ENCODE data around the gene TNS1. TPM values are rescaled to one million over a fixed set of nuclear protein-coding genes. Genes with fewer than 3 reads are reported as not detected.

TNS1 gene
- total RNA-seq, 1 experiment from 2014 or later, result 4.5 TPM

- H3K27me3 Mint-ChIP-seq (ENCODE audit: low read depth), result no peaks in the 10 kb centered on the region; the same call in 1 of the 2 replicates
- POLR2A ChIA-PET, result no interaction called here
These were observed 59.1 kb downstream of the TNS1 start for GRCh38 chr2:217943446-217944321.

More at GRCh38 chr2:217943446-217944321, 59.1 kb downstream of the TNS1 start:
- no peak overlapping the region for H3K27ac Mint-ChIP-seq
- ATAC-seq (peak; percentile 94), DNase-seq (ENCODE audit: low spot score) (peak; percentile 81)
- peak; percentile 52; the same call in 1 of the 2 replicates for TF ChIP-seq SP1 (CRISPR knock-in tag; conservative IDR thresholded peaks at IDR 0.05)
- TF ChIP-seq ZBTB21 (CRISPR knock-in tag; IDR thresholded peaks at IDR 0.05; ENCODE audit: borderline replicate concordance), result peak; percentile 58; the same call in 1 of the 2 replicates
- TF ChIP-seq EMX1 (CRISPR knock-in tag; IDR thresholded peaks at IDR 0.05), result no peak
- TF ChIP-seq, protein P1, sequence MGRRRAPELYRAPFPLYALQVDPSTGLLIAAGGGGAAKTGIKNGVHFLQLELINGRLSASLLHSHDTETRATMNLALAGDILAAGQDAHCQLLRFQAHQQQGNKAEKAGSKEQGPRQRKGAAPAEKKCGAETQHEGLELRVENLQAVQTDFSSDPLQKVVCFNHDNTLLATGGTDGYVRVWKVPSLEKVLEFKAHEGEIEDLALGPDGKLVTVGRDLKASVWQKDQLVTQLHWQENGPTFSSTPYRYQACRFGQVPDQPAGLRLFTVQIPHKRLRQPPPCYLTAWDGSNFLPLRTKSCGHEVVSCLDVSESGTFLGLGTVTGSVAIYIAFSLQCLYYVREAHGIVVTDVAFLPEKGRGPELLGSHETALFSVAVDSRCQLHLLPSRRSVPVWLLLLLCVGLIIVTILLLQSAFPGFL (CRISPR knock-in tag; IDR thresholded peaks at IDR 0.05; ENCODE audit: borderline replicate concordance), result no peak
- peak; percentile 58; the same call in 1 of the 2 replicates for TF ChIP-seq ZNF423 (CRISPR knock-in tag; IDR thresholded peaks at IDR 0.05)
- no peak for TF ChIP-seq ZNF219 (CRISPR knock-in tag; IDR thresholded peaks at IDR 0.05; ENCODE audit: borderline replicate concordance)
- TF ChIP-seq, protein P2, sequence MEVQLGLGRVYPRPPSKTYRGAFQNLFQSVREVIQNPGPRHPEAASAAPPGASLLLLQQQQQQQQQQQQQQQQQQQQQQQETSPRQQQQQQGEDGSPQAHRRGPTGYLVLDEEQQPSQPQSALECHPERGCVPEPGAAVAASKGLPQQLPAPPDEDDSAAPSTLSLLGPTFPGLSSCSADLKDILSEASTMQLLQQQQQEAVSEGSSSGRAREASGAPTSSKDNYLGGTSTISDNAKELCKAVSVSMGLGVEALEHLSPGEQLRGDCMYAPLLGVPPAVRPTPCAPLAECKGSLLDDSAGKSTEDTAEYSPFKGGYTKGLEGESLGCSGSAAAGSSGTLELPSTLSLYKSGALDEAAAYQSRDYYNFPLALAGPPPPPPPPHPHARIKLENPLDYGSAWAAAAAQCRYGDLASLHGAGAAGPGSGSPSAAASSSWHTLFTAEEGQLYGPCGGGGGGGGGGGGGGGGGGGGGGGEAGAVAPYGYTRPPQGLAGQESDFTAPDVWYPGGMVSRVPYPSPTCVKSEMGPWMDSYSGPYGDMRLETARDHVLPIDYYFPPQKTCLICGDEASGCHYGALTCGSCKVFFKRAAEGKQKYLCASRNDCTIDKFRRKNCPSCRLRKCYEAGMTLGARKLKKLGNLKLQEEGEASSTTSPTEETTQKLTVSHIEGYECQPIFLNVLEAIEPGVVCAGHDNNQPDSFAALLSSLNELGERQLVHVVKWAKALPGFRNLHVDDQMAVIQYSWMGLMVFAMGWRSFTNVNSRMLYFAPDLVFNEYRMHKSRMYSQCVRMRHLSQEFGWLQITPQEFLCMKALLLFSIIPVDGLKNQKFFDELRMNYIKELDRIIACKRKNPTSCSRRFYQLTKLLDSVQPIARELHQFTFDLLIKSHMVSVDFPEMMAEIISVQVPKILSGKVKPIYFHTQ (CRISPR knock-in tag; IDR thresholded peaks at IDR 0.05), result no peak
- TF ChIP-seq SMAD4 (CRISPR knock-in tag; IDR thresholded peaks at IDR 0.05), result no peak
- 0 out of 2 replicates have a peak, but pooled peaks have one; percentile 18 for TF ChIP-seq ETV6 (CRISPR knock-in tag; IDR thresholded peaks at IDR 0.05)
- TF ChIP-seq, protein P3, sequence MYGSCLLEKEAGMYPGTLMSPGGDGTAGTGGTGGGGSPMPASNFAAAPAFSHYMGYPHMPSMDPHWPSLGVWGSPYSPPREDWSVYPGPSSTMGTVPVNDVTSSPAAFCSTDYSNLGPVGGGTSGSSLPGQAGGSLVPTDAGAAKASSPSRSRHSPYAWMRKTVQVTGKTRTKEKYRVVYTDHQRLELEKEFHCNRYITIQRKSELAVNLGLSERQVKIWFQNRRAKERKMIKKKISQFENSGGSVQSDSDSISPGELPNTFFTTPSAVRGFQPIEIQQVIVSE (CRISPR knock-in tag; IDR thresholded peaks at IDR 0.05; ENCODE audit: borderline replicate concordance), result no peak
- TF ChIP-seq, protein P4, sequence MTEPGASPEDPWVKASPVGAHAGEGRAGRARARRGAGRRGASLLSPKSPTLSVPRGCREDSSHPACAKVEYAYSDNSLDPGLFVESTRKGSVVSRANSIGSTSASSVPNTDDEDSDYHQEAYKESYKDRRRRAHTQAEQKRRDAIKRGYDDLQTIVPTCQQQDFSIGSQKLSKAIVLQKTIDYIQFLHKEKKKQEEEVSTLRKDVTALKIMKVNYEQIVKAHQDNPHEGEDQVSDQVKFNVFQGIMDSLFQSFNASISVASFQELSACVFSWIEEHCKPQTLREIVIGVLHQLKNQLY (CRISPR knock-in tag; IDR thresholded peaks at IDR 0.05), result no peak
- TF ChIP-seq, protein P5, sequence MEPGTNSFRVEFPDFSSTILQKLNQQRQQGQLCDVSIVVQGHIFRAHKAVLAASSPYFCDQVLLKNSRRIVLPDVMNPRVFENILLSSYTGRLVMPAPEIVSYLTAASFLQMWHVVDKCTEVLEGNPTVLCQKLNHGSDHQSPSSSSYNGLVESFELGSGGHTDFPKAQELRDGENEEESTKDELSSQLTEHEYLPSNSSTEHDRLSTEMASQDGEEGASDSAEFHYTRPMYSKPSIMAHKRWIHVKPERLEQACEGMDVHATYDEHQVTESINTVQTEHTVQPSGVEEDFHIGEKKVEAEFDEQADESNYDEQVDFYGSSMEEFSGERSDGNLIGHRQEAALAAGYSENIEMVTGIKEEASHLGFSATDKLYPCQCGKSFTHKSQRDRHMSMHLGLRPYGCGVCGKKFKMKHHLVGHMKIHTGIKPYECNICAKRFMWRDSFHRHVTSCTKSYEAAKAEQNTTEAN (CRISPR knock-in tag; IDR thresholded peaks at IDR 0.05), result no peak
- TF ChIP-seq SOX15 (CRISPR knock-in tag; IDR thresholded peaks at IDR 0.05), result no peak
- TF ChIP-seq OVOL2 (CRISPR knock-in tag; IDR thresholded peaks at IDR 0.05; ENCODE audit: borderline replicate concordance), result no peak
- TF ChIP-seq TP53 (CRISPR knock-in tag; IDR thresholded peaks at IDR 0.05), result 0 out of 2 replicates have a peak, but pooled peaks have one; percentile 56
- TF ChIP-seq, protein P6, sequence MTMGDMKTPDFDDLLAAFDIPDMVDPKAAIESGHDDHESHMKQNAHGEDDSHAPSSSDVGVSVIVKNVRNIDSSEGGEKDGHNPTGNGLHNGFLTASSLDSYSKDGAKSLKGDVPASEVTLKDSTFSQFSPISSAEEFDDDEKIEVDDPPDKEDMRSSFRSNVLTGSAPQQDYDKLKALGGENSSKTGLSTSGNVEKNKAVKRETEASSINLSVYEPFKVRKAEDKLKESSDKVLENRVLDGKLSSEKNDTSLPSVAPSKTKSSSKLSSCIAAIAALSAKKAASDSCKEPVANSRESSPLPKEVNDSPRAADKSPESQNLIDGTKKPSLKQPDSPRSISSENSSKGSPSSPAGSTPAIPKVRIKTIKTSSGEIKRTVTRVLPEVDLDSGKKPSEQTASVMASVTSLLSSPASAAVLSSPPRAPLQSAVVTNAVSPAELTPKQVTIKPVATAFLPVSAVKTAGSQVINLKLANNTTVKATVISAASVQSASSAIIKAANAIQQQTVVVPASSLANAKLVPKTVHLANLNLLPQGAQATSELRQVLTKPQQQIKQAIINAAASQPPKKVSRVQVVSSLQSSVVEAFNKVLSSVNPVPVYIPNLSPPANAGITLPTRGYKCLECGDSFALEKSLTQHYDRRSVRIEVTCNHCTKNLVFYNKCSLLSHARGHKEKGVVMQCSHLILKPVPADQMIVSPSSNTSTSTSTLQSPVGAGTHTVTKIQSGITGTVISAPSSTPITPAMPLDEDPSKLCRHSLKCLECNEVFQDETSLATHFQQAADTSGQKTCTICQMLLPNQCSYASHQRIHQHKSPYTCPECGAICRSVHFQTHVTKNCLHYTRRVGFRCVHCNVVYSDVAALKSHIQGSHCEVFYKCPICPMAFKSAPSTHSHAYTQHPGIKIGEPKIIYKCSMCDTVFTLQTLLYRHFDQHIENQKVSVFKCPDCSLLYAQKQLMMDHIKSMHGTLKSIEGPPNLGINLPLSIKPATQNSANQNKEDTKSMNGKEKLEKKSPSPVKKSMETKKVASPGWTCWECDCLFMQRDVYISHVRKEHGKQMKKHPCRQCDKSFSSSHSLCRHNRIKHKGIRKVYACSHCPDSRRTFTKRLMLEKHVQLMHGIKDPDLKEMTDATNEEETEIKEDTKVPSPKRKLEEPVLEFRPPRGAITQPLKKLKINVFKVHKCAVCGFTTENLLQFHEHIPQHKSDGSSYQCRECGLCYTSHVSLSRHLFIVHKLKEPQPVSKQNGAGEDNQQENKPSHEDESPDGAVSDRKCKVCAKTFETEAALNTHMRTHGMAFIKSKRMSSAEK (CRISPR knock-in tag; IDR thresholded peaks at IDR 0.05; ENCODE audit: borderline replicate concordance), result no peak
- TF ChIP-seq, protein P7, sequence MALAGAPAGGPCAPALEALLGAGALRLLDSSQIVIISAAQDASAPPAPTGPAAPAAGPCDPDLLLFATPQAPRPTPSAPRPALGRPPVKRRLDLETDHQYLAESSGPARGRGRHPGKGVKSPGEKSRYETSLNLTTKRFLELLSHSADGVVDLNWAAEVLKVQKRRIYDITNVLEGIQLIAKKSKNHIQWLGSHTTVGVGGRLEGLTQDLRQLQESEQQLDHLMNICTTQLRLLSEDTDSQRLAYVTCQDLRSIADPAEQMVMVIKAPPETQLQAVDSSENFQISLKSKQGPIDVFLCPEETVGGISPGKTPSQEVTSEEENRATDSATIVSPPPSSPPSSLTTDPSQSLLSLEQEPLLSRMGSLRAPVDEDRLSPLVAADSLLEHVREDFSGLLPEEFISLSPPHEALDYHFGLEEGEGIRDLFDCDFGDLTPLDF (CRISPR knock-in tag; IDR thresholded peaks at IDR 0.05), result no peak
- no peak for TF ChIP-seq JAZF1 (CRISPR knock-in tag; IDR thresholded peaks at IDR 0.05)
- CTCF ChIA-PET, result interaction anchor here (0.5 to 3.2 kb wide), 16 partner anchors 11 to 181 kb away, joined by 3 to 26 read pairs (median 7); no protein-coding TSS in a partner anchor
- H3K4me1 Mint-ChIP-seq, result peaks cover 24% of the 10 kb centered on the region
- no peaks in the 10 kb centered on the region for H3K9me3 Mint-ChIP-seq
- H3K36me3 Mint-ChIP-seq, result no peaks in the 10 kb centered on the region
- peak overlapping the region; percentile 46 for H3K4me3 Mint-ChIP-seq

Data from WTC11 (cell line).